Ramos (cell line): ENCODE results near the gene PIWIL4.
"Not testable (repeated sequence)": the region's sequence is repeated elsewhere in the genome, so short reads cannot be mapped to it uniquely, and the experiment has no call there.

ENCODE experiments used
- in situ Hi-C: fragments of 300-500 bp; cut with MboI; formaldehyde crosslinking; loops from one replicate; pipeline ENCODE4 v1.14.3; 2022; ENCODE audit warnings: low sequenced_read_pairs; ENCODE audit not compliant: unreplicated experiment

Gene PIWIL4

DNA sequence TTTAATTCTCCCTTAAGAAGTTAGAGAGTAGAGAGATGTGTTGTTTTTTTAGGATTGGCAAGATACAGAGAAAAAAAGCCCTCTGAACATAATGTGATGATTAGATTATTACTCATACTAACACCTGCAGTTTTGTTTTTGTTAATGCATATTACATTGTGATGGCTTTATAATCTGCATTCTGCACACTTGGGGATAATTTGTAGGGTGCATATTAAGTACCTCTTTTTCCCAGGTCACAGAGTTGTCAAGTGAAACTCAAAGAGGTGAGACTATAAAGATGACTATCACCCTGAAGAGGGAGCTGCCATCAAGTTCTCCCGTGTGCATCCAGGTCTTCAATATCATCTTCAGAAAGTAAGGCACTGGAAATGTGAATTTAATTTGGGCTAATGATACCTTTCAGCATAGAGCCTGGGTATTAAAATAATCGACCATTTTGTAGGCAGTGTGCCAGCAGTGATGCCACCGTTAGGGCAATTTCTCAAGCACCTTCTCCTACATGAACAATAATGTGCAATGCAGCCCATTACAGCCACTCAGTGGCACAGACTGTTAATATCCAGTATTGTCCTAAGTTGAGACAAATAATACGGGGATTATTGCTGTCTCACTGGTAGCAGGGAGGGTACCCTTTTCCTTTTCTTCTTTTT lies 16.2 kb downstream of the PIWIL4 start:
- in situ Hi-C loops = no loop called here

DNA sequence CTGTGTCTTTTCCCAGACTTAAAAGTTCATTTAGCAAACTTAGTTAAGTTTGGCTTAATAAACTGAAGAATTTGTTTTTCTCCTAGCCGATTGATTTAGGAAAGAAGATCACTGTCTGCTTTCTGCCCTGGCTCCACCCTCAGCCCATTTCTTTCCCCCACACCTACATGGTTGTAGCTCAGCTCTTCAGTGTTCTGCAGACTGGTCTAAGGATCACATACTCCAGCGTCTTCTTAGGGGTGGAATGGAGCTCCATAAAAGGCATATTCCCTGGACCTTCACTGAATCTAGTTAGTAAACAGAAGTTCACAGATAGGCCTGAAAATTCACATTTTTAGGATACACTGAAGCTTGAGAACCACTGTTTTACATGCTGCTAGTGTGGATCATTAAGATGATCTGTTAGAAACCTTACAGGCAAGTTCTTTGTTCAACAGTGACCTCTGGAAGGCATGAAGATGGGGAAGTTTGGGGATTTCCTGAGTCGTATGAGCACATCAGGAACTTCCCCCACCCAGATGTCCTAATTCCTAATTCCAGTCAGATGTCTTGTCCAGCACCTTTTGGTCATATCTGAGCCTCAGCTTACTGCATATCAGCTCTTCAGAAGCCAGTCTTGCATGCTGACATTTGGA lies 16.8 kb downstream of the PIWIL4 start:
- in situ Hi-C loops = no loop called here

DNA sequence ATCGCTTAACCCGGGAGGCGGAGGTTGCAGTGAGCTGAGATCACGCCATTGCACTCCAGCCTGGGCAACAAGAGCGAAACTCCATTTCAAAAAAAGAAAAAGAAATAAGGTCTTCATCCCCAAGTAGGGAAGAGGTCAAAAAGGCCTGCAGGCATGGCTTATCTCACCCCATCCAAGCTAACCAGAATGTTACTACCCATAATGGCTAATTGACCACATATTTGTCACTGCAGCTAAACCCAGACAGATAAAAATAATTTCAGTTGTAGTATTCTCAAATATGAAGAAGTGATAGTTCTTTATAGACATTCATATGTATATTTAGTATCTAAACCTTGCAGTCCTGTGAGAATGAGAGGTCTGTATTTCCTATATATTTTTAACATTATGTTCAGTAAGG lies 17.8 kb downstream of the PIWIL4 start:
- in situ Hi-C loops = no loop called here

DNA sequence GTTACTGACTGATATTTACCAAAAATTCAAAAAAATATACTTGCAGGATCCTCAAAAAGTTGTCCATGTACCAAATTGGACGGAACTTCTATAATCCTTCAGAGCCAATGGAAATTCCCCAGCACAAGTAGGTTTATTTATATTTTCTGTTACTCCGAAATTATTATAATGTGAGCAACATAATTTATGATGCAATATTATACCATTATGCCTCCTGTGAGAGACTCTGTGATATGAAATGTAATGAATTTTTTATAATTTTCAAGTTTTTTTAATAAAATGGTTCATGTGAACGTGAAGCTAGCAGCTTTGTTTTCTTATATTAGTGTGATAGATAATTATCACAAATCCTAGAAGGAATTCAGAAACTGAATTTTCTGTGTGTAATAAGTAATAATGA lies 18.2 kb downstream of the PIWIL4 start:
- in situ Hi-C loops = no loop called here

DNA sequence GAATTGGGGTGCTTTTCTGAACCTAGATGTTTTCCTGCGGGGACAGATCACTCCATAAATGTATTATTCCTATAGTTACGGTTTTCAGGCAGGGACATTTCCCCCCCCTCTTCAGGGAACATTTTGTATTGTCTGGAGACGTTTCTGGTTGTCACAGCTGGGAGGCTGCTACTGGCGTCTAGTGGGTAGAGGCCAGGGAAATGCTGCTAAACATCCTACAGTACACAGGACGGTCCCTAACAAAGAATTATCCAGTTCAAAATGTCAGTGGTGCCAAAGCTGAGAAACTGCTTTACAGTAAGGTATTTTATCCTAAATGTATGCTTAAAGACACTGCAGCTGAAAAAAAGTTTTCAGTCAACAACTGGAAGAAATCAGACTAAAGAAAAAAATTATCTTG lies 19.4 kb downstream of the PIWIL4 start:
- in situ Hi-C loops = no loop called here

DNA sequence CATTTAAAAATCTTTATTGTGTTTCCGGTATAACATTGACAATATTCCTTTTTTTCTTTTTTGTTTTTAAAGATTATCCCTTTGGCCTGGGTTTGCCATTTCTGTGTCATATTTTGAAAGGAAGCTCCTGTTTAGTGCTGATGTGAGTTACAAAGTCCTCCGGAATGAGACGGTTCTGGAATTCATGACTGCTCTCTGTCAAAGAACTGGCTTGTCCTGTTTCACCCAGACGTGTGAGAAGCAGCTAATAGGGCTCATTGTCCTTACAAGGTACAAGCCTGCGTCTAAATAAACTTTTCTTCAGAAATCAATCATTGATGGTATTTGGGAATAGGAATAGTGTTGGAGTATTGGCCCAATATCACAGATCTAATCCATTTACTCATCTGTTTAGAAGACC lies 19.8 kb downstream of the PIWIL4 start:
- in situ Hi-C loops = no loop called here

DNA sequence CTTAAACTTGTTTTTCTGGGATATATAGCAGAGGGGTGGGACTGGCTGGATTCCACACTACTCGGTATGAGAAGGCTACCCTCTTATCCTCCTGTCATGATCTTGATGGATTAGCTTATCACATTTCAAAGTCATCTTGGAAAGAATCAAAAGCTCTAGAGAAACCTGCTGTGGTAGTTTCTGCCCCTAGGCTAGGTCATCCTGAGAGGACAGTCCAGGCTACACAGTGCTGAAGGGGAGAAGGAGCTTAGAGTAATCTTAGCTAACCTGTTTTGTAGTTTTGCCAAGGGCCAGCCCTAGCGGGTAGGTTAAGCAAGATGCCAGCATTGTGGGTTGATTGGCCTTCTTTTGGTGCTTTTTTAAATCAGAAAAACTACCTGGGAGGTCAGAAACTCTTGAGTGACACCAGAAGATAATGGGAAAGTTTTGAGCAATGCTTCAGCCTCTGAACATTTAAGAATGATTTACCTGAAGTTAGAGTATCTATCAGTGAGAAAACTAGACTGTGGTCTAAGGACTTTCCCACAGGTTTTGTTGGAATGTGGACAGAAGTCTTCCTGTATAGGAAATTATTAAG lies 21.3 kb downstream of the PIWIL4 start:
- in situ Hi-C loops = no loop called here

DNA sequence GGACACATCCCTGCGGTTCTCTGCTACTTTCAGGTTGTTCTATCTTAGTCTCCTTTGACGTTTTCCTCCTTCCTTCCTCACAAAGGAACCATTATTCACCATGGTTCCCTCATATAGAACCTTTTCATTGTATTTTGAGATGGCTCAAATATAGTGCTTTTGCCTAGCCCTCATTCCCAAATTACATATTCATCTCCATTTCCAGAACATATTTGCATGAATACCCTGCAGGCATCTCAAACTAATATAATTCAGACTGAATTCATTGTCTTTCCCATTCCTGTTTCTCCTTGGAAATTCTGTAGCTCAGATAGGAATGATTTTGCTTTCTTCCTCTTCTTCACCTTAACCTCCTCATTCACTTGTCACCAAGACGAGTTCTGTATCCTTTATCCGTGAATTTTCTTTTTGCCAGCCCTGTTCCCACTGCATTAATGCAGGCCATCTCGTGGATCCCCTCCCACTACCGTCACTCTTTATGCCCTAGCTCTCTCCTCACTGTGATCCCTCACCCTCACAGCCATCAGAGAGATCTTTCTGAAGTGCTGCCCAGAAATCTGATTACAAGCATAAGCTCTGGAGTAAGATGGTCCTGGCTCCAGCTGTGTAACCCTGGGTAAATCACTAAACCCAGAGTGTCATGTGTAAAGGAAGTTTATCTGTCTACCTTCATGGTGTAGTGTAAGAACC lies 23.3 kb downstream of the PIWIL4 start:
- in situ Hi-C loops = no loop called here

DNA sequence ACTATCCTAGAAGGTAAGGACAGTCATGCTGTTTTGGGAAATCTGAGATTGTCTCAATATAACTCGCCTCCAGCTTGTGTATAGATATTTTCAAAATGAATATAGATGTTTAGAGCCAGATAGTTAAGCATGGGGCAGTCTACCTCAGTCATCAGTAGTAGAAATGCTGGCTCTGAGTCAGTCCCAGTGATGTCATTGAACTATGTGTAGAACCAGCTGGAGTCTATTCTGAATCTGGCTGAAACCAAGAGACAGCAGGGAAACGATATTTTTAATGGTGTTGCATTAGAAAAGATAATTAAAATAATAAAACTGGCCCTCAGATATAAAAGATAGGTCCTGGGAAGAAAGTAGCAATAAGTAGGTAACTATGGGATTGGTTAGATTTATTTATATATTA lies 25.9 kb downstream of the PIWIL4 start:
- in situ Hi-C loops = no loop called here

DNA sequence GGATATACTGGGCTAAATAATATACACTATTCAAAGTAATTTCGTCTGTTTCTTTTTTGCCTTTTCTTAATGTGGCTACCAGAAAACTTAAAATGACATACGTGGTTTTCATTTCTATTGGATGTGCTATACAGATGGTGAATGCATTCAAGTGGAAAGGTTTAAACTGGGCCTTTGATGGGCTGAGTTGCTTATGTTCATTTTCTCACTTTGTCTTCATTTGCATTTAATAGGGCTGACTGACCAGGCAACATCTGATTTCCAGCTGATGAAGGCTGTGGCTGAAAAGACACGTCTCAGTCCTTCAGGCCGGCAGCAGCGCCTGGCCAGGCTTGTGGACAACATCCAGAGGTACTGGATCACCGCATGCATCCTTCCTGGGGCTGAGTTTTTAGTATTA lies 27.9 kb downstream of the PIWIL4 start:
- in situ Hi-C loops = no loop called here

DNA sequence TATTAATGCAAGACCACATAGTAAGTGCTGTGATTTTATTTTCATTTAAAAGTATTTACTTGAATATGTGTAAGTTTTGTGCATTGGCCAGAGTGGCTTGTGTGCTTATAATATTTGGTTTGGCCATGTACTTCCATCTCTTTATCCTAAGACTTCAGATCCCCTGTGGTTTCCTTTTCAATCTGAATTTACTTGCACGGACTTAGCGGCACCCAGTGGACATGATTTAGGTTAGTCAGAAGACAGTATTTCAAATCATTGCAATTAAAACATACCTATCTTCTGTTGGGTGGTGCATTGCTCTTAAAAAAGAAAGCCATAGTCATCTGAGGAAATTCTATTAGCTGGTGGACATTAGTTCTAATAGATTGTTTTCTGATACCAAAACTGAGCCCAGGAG lies 30.7 kb downstream of the PIWIL4 start:
- in situ Hi-C loops = no loop called here

DNA sequence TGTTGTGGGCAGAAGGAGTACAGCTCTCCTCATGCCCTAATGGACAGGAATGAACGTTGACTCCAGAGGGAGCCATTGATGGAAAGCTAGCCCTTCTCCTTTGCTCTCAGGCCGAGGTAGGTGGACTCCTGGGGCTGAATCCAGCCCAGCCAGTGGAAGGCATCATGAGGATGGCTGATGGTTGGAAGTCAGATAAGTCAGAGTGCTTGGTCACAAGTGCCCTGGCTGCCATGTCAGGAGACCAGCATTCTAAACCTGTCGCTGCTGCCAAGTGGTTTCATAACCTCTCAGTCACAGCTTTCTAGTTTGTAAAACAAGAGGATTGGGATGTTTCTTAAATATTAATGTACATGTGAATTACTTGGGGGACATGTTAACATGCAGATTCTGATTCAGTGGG lies 32.3 kb downstream of the PIWIL4 start:
- in situ Hi-C loops = no loop called here

DNA sequence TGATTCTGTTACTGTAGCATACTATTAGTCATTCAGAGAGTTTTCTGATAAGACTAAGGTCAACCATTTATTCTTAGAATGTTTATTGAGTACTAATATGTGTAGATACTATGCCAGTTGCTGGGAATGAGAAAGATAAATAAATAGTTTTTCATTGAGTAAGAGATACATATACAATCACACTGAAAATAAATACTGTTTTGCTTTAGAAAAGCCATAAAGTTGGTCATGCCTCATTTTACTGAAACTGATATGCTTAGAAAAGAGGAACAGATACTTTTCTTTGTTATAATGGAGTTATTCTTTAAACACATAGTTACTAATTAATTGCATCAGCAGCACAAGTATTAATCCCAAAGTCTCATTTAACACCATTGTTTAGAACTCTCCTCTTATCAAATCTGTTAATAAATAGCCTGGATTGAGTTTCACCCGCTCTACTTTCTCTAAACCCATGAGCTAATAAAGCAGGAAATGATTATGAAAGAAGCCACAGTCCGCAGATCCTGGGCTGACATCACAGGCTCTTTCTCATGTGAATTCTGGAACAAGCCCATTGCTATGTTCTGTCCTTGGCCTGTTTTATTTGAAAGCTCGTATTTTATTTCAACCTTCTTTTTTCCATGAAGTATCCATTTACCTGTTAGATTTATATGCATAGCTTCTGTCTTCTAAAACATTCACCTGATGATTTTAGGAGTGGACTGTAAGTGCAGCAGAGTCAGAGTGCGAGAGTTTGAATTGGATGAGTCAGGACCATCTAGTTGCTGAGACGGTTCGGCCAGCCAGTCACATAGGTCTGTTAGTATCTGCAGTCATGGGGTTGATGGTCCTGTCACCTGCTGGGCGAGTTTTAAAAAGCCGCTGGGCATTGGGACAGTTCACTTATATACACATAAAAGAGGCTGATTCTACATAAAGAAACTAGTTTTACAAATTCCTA lies 35.5 kb downstream of the PIWIL4 start:
- in situ Hi-C loops = loop anchor here (25.0 kb wide), 1 partner anchor 1835 kb away; no protein-coding TSS in a partner anchor

DNA sequence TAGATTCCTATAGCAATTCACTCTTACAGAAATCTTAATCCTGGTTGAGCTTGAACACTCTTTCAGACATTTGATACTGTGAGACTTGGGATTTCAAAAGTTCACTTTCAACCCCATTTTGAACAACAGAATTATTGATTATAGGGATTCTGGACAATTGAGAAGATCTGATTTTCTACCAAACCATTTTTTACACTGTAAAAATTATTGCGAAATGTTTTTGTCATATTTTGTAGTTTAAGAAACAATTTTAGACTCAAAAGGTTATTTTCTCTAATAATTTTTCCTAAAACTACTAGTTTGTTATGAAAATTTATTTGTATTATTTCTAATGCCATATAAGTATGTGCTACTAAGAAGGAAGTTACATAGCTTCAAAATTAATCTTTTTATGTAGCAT lies 36.4 kb downstream of the PIWIL4 start:
- in situ Hi-C loops = loop anchor here (25.0 kb wide), 1 partner anchor 1834 kb away; no protein-coding TSS in a partner anchor

DNA sequence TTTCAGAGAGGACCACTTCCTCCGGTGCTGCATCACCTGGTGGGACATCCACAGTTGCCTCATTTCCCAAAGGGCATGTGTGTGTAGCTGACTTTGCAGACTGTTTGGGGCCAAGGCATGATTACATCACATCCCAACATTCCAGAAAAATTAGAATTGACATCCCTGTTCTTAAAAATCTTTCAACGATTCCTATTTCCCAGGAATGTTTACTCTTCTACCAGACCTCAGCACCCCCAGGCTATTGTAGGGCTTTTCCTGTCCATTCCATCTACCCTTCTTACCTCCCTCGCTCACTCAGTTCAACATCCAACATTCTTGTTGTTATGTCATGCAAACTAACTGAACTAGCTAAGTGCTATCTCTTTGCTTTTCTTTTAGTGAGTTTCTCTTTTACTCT lies 37.3 kb downstream of the PIWIL4 start:
- in situ Hi-C loops = loop anchor here (25.0 kb wide), 1 partner anchor 1833 kb away; no protein-coding TSS in a partner anchor

DNA sequence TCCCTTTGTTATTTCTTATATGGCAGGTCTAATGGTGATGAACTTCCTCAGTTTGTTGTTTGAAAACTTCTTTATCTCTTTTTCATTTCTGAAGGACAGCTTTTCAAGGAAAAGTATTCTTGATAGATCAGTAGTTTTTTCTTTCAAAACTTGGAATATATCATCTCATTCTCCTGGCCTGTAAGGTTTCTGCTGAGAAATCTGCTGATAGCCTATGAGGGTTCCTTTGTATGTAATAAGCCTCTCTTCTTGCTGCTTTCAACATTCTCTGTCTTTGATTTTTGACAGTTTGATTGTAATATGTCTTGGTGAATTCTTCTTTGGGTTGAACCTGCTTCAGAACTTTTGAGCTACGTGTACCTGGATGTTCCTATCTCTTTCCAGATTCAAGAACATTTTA lies 46.0 kb downstream of the PIWIL4 start:
- in situ Hi-C loops = loop anchor here (25.0 kb wide), 1 partner anchor 1824 kb away; no protein-coding TSS in a partner anchor

DNA sequence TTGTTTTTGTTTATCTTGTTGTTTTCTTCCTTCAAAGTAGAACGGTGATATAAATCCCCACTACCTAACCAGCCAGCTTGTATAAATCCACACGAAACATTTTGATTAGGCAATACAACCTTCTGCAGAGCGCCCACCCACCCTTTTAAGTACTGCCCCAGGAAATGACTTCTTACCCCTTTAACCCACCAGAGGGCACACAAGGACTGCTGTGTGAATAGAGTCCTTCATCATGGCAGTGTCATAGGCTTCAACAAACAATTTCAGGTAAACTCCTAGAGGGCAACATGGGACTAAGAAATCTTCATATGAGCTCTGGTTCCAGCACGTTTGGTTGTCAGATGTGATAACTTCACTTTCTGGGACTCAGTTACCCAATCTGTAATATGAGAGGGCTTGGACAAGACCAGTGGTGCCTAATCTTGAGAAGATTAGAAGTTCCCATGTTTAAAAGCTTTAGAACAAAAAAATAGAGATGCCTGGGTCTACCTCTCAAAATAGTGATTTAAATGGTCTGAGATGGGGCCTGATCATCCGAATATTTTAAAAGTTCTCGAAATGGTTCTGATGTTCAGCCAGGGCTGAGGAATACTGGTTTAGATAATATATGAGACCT lies 56.1 kb downstream of the PIWIL4 start:
- in situ Hi-C loops = loop anchor here (25.0 kb wide), 1 partner anchor 1814 kb away; no protein-coding TSS in a partner anchor

DNA sequence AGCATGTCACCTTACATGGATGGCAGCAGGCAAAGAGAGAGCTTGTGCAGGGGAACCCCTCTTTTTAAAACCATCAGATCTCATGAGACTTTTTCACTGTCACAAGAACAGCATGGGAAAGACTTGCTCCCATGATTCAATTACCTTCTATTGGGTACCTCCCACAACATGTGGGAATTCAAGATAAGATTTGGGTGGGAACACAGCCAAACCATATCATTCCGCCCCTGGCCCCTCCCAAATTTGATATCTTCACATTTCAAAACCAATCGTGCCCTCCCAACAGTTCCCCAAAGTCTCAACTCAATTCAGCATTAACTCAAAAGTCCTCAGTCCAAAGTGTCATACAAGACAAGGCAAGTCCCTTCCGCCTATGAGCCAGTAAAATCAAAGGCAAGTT lies 58.3 kb downstream of the PIWIL4 start:
- in situ Hi-C loops = not testable (repeated sequence)

DNA sequence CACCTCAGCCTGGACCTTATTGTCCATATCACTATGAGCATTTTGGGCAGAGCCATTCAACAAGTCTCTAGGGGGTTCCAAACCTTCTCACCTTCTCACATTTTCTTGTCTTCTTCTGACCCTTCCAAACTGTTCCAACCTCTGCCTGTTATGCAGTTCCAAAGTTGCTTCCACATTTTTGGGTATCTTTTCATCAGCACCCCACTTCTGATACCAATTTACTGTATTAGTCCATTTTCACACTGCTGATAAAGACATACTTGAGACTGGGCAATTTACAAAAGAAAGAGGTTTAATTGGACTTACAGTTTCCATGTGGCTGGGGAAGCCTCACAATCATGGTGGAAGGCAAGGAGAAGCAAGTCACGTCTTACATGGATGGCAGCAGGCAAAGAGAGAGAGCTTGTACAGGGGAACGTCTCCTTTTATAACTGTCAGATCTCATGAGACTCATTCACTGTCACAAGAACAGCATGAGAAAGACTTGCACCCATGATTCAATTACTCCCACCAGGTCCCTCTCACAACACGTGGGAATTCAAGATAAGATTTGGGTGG lies 59.9 kb downstream of the PIWIL4 start:
- in situ Hi-C loops = not testable (repeated sequence)
